ENCODE results near the gene RNU1-4.
"Not testable (repeated sequence)": the region's sequence is repeated elsewhere in the genome, so short reads cannot be mapped to it uniquely, and the experiment has no call there.

The RNU1-4 gene

DNA sequence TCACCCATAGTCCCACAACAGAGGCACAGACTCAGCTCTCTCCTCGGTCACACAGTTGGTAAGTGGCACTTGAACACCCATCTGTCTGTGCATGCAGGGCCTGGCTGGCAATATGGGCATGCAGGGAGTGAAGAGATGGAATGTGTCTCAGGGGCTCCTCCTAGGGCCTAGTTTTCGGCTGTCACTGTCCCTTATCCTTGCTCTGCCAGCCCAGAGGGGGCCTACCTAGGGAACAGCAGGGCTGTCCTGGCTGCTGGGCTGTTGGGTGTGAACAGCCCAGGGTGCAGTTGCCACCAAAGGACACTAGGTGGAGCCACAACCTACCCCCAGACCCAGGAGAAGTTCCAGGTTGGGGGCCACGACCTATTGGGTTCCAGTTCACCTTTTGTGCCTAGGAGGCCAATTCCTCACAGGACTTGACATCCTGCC is 30.6 kb upstream of the RNU1-4 start:
- DNase-seq: peak; percentile 71

DNA sequence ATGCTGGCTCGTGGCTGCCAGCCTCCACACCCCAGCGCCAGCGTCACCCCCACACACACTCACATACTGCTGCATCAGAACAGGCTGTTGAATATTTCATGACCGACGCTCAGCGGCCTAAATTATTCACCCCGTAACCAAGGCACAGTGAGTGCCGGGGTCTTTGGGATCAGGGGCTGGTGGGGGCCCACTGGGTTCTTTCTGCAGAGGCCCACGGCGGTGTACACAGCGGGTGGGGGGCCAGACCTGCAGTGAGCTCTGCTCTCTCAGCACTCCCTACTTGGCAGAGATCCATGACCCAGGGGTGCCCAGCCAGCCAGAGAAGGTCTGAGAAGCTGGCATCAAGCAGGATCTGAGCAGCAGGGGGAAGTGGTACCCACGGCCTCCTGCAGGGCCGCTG is 29.7 kb upstream of the RNU1-4 start:
- not testable (repeated sequence) for DNase-seq

DNA sequence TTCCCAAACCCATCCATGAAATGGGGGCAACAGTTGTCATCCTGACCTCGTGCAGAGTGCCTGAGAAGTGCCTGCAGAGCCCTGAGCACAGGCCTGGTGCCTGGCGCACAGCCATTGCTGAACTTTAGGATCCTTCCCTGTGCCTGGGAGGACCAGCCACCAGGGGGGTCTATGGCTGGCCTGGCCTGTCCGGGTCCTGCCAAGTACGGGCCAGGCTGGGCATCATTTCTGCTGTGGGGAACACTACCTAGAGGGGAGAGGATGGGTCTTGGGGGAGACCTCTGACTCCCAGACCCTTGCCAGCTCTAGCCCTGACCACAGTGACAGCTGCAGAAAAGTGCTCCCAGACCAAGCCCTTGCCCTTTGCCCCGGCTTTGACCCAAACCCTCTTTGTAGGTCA is 28.2 kb upstream of the RNU1-4 start:
- DNase-seq: not testable (repeated sequence)

DNA sequence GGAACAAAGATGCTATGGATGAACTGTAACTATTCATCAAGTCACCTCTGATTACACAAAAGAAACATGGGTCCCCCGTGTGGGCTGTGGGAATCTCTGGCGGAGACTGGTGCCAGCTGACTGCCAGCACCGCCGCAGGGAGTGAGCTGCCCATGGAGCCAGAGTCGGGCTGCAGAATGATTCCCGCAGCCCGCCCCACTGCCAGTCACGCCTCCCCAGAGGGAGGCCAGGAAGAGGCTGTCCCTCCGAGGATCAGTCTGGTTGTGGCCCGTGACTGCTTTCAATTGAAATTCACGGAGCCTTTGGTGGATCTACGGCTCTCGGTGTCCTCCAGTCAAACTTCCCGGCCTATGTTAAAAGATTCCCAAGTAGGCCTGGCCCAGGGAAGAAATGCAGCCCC is 27.7 kb upstream of the RNU1-4 start:
- not testable (repeated sequence) for DNase-seq

DNA sequence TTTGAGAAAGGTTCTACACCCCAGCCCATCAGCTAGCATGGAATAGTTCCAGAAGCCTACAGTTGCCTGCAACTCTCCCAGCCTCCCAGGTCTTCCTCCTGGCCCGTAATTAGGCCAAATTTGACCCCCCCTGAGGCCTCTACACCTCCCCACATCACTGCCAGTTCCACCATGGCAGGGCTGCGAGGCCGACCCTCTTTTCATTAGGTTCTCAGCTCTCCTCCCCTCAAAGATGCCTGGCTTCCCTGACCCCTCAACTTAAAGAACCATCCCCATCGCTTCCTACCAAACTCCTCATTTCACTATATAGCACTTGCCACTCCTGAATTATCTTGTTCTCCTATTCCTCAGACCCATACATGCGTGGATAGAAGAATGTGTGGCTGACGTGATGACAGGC is 27.3 kb upstream of the RNU1-4 start:
- DNase-seq: not testable (repeated sequence)

DNA sequence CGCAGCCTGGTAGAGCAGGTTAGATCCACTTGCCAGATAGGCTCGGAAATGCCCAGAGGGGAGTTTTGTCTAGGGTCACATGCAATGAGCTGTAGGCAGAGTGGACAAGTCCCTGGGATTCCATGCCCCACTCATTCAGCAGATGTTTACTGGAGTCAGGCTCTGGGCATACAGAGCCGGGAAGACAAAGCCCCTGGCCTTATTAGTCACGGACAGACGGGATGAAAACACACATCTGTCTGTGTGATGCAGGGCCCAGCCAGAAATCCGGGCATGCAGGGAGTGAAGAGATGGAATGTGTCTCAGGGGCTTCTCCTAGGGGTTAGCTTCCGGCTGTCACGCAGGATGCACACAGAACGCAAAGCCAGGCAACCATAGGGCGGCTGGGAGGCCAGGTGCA is 26.8 kb upstream of the RNU1-4 start:
- not testable (repeated sequence) for DNase-seq

DNA sequence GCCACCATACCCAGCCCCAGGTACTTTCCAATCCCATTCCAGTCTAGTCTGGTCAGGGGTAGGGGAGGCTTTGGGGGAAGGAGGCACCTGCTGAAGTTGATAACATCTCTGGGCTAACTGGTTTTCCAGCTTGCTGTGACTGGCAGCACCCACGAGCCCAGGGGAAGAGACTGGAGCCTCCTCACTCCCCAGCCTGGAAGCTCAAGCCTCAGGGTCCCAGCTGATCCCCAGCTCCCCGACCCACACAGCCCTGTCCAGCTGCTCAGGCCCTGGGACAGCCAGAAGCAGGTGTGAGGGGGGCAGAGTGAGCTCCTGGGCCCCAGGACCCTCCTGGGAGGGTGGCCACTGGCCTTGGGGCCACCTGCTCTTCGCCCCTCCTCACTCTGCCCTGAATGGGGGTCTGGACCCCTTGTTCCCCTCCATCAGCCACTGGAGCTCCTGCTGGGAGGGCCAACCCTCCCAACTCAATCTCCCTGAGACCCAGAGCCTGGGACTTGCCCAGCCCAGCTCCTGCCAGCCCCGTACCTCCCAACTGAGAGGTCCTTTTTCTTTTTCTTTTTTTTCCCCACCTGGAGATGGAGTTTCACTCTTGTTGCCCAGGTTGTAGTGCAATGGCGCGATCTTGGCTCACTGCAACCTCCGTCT is 23.5 kb upstream of the RNU1-4 start:
- DNase-seq: no peak

DNA sequence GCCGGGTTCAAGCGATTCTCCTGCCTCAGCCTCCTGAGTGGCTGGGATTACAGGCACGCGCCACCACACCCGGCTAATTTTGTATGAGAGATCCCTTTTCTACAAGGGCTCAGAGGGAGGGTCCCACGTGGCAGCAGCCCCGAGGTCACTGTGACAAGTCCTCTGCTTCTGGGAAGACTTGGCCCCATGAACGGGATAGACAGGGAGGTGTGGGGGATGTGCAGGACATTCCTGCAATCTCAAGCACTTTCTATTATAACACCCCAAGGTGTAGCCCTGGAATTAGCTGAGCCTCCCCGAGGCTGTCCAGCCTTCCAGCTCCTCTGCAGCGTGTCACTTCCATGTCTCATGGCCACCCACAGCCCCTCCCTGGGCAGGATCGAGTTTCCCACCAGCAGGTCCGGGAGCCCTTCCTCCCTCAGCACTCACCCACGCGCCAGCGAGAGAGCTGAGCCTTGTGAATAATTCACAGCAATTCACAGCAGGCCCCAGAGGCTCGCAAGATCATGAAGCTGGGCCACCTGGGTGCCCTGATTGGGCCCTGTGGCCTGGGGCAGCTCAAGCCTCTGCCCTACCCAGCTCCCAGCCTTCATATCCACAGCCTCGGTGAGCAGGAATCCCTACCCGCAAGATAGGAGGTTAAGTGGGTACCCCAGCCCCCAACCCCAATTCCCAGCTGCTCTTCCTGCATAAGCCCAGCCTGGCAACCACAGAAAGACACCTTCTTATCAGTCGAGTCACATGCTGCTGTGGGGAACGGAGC is 22.8 kb upstream of the RNU1-4 start:
- DNase-seq: no peak

DNA sequence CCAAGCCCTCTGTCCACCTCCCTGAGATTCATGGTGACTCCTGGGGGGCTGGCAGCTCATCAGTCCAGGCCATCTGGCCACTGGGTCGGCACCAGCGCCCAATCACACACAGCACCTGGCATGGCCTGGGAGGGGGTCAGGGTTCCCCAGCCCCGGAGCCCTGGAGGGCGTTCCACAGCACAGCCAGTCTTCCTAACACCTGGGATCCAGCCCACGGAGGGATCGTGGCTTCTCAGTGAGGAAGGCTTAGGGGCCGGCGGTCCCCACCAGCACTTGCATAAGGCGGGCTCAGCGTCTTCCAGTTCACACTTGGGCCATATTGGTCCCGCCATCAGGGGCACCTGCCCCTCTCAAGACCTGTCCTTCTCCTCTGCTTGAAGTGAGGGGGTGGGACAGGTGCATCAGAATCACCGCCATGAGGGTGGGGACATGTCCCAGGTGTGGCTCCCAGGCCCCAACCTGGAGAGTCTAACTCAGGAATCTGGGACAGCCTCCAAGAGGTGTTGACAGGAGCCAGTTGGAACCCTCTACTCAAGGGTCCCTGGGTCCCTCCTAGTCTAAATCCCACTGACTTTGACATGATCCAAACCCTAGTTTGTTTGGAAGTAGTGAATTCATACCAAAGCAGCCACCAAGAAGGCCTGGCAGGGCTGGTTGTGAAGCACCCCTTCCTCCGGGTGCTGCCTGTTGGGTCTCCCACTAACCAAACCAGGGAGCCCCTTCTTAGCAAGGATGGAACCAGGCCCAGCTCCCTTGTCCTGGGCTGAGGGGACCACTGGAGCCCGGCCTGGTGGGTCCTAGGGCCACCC is 22.0 kb upstream of the RNU1-4 start:
- not testable (repeated sequence) for DNase-seq

DNA sequence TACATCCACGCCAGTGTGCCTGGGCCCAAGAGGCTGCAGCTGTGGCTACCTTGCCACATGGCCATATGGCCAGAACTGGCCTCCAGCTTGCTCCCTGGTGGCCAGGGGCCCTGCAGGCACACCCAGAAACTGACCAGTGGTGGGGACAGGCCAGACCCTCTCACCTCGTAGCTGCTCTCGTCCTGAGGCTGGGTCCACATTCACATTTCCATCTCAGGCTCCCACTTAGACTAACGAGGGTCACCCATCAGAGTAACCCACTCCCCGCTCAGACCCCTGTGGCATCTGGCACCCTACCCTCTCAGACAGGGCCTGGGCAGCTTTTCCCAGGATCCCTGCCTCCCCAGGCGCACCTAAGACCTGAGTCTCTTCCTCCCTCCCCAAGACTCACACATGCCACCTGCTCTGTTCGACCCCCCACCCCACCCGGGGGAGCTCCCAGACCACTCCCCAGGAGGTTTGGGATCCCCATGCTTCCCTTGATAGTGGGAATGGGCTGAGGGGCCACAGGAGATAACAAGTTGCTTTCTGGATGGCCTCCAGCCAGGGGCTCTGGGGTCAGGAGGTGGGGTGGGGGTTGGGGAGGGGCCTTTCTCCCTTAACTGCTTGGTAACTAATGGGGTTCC is 21.3 kb upstream of the RNU1-4 start:
- no peak for DNase-seq

DNA sequence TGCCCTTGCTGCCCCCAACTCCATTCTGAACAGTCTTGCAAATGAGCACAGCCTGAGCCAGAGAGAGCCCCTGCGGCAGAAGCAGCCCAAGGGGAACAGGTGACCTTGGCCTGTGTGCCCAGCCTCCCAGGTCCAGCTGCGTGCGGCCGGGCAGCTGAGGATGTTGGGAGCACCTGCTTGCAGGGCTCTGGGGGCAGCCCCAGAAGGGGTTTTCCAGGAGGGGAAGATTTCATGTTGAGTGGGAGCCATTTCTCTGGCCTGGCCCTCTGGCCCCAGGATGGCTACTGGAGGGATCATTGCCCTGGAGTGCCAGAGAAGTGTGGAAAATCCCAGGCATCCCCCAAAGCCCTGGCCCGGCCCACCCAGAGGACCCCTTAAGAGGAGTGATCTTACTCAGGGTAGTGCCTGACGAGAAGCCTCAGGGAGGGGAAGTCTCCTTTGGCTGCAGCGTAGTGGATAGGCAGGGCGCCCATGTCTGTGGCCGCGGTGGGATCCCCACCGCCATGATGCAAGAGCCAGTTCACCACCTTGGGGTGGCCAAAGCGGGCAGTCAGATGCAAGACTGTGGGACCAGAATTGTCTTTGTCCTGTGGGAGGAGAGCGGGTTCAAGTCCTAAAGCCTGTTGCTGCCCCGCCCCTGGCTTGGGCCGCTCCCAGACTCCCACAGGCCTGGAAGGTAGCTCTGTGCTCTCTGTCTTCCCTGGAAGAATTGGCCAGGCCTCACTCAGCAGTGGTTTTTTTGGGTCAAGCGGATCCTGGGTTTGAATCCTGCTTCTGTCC is 20.6 kb upstream of the RNU1-4 start:
- DNase-seq: no peak

DNA sequence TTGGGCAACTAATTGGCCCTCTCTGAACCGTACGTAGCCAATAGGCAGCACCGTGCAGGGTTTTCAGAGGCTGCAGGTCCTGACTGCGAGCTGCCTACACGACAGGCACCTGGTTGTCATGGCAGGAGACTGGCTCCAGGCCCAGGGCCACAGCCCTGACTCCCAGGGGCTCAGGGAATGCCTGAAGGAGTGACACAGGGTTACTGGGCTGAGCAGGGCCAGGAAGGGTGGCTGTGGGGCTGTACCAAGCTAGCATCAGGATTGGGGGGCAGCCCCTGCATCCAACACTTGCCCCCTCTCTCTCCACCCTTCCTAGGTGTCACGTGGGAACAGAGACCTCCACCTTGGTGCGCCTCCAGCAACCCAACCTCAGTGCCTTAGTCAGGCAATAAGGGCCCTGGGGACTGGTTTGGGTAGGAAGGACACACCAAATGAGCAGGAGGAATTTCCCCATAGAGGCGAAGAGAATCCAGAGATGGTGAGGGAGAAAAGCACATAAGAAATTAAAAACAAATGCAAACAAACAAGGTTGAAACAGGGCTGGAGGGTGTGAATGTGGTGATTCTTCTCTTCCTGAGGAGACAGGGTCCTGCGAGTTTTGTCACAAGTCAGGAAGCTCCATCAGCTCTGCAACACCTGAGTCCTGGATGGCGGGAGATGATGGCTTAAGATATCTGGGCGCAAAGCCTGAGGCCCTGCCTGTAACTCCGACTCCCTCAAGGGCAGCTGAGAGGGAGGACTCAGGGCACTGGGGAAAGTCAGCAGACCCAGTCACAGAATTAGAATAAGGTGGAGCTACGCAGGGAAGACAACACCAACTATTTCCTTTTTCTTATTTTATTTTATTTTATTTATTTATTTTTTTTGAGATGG is 19.7 kb upstream of the RNU1-4 start:
- DNase-seq: no peak

DNA sequence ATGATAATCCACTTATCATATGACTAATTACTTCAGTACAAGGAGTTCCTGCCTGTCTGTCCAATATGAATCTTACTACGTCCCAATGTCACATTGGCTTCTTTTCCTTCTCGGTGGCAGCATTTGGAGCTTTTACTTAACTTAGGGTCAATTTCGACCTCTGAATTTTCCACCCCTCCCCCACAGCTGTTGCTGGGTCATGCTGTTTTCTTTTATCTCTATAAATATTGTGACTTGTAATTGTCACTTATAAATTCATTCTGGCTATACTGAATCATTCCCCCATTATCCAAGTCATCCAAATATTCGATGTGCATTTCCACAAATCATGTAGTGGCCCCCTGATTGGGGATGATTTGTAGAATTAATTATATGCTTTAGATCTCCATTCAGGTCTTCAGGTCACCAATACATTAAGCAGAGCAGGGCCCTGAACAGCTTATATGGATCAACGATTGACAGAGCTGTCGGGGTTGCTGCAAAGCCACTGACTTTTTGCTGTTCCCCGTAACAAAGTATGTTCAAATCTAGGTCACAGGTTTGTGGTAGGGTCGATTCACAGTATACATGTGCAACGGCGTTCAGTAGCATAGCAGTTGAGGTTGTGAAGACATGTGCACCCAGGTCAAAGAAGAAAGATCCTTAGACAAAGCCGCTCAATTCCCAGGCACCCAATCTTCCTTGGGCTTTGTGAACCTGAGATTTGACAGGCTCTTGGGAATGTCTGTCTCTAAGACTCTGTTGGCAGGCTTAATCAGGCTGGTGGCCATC is 18.3 kb upstream of the RNU1-4 start:
- no peak for DNase-seq

DNA sequence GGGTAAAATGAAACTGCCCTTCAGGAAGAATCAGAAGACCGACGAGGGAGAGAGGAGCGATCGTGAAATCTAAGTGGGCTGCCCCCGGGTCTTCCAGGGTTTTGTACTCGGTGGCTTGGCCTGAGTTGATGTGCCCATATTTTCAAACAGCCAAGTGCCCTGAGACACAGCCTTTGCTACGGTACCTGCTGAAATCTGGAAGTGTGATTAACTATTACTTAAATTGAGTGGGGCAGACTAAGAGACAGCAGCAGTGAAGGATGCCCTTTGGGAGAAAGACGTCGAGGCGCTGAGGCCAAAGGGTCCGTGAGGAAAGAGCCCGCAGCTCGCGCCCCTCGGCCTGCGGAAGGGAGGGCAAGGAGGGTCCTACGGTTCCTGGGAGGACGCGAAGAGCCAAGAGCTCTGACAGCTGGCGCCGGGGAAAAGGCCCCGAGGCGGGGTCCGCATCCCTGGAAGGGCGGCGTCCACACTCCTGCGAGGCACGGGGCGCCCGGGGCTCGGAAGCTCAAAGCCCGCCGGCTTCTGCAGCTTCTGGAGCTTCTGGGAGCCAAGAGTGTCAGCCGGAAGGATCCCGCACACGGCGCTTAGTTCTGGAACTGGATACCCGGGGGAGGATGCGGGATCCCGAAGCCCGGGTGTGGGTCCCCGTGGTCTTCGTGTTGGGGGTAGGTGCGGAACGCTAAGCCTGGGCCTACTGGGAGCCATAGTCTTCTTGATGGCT is 15.4 kb upstream of the RNU1-4 start:
- DNase-seq: no peak

DNA sequence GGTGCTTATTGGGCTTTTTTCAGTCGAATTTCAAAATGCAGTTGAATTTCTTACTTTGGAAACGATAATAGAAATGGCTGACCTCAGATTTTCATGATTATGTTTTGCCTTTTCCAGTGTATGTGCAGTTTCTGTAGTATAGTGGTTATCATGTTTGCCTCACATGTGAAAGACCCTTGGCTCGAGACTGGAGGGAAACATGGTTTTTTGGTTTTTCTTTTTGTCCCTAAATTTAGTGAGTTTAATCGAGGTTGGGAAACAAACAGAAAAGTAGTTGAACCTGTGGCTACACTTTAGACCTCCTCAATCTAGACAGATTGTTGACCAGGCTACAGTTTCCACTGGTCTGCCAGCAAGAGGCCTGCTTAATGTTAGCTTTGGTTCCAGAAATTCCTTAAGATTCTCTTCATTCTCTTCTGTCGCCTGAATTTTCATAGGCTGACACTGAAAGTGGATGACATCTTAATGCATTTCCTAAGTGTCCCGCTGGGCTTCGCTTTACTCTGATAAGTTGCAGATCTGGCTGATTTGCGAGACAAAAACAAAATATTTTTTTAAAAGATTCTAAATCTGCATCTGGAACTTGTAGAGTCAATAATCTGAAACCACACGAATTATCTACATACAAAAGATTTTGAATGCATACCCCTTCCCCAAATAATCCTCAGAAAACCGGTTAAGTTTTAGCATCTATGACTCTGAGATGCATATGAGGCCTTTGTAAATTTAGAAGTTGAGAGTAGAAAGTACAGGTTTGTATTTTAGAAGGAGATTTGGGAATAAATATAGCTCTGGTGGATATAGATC is 14.7 kb upstream of the RNU1-4 start:
- DNase-seq: not testable (repeated sequence)

DNA sequence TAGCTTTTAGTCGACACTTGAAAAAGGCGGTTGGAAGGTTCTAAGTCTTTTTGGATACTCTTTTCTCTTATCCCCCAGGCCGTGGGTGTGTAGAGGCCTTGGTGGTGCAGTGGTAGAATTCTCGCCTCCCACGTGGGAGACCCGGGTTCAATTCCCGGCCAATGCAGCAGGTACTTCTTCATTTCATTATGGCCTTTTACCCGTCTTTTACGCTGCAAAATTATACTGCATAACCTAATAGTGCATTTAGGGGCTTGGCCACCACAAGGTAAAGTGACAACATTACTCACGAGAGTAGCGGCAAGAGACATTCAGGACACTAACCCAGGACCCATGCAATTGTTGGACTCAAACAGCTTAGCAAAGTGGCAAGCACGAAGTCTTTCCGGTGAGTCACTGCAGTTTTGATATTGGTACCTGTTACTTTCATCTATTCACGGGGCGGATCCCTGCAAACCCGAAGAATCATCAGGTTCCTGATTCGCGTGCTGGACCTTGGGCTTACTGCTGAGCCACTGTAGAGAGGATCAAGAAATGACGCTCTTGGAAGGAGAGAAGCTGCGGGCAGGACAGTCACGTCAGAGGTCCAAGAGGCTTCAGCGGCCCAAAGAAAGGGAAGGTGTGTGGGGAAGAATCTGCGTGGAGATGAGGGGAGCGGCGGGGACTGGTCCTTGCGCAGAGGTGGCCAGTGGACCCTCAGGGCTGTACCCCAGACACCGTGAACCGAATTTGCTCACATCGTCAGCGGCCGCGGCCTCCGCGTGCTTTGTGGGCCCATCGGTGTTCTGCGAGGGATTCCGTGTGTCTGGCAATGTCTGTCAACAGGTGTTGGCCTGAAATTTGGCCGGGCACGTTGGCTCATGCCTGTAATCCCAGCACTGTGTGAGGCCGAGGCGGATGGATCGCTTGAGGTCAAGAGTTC is 12.9 kb upstream of the RNU1-4 start:
- DNase-seq: no peak

DNA sequence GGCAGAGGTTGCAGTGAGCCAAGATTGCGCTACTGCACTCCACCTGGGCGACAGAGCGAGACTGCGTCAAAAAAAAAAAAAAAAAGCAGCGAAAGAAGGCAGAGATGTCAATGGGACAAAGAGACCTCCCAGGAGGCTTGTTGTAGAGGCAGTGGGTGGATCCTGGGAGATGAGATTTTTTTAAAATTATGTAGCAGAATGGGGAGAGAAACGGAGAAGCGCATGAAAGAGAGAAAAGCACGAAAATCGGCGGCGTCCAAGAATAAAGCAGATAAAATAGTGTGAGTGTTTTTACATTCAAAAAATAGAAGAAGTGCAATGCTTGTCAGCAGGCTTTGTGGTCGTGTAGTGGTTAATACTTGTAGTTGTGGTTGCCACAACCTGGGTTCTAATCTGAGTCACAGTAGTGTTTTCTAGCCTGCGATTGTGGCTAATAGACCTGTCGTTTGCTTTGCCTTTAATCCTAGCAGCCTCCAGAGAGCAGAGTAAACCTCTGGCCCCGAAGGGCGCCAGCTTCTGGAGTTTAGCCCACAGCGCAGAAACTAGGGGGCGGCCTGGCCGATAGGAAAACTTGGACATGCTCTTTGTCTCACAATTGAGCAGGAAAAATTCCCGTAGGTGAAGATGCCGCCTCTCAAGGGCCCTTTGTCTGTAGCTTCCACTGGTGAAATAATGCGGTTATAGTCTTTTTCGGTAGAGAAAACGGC is 11.9 kb upstream of the RNU1-4 start:
- not testable (repeated sequence) for DNase-seq
